ENCODE results near the gene KLHDC4. TPM values are rescaled to one million over a fixed set of nuclear protein-coding genes. Genes with fewer than 3 reads are reported as not detected.

Gene KLHDC4
- total and polyA plus RNA-seq, 2 of the 4 experiments (the other 2 are of a cell fraction) = 13.6 to 19.0 TPM

DNA sequence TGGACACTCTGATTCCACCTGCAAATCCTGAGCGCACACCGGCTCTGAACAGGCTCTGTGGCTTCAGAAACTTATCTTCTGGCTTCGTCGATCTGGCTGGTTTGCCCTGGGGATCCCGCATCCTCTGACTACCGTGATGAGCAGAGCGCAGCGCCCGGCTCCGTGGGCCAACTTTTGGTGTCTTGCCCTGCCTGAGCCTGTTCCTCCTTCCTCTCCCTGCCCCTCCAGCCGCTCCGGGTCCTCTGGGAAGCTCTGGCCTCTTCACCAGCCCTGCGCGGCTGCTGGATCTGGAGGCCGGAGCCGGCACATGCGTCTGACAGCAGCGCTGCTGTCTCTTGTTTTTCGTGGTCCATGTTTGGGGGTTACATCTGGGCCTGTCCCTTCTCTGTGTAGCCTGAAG, 97.8 kb downstream of the KLHDC4 start:
- H3K4me3 ChIP-seq (ENCODE audit: insufficient read depth, low read depth, low read length) = no peak overlapping the region
- H3K14ac ChIP-seq (replicated peaks; ENCODE audit: low read depth, low read length) = no peak overlapping the region
- peaks cover 53% of the 10 kb centered on the region for H3K27me3 ChIP-seq (ENCODE audit: control insufficient read depth, insufficient read depth, low read length)
- no peak overlapping the region for H3K18ac ChIP-seq (ENCODE audit: low read depth, low read length)
- H3K36me3 ChIP-seq (ENCODE audit: control insufficient read depth, insufficient read depth, low read length) = no peaks in the 10 kb centered on the region
- no peaks in the 10 kb centered on the region for H3K79me1 ChIP-seq (ENCODE audit: low read depth in 1 of 2, low read length in 2 of 2)
- in situ Hi-C loops (cut with MboI; ENCODE audit: low sequenced_read_pairs) = no loop called here
- CTCF ChIA-PET = no interaction called here
- no peak overlapping the region for H4K5ac ChIP-seq (ENCODE audit: low read depth, low read length)
- H2BK20ac ChIP-seq (ENCODE audit: low read depth, low read length) = no peak overlapping the region
- intact Hi-C loops (cut with micrococcal nuclease) = no loop called here
- H4K20me1 ChIP-seq (ENCODE audit: insufficient read depth, low read length) = no peaks in the 10 kb centered on the region; the same call in 1 of the 2 replicates
- no TSS peak for BruUV-seq (replicated peaks)
- POLR2A ChIA-PET (ENCODE audit: unreplicated experiment) = no interaction called here
- no peak overlapping the region for H3K4me2 ChIP-seq (ENCODE audit: low read depth, low read length)
- ATAC-seq (ENCODE audit: low read depth) (no peak), DNase-seq (no peak)
- H2BK5ac ChIP-seq (ENCODE audit: low read depth, low read length, poor library complexity, severe bottlenecking) = no peak overlapping the region
- no peak overlapping the region for H2AFZ ChIP-seq (replicated peaks; ENCODE audit: low read length, poor library complexity)
- H3K56ac ChIP-seq (ENCODE audit: extremely low read depth, insufficient read depth, low read length) = no peak overlapping the region
- H3K23ac ChIP-seq (ENCODE audit: low read depth, low read length) = no peak overlapping the region
- H2BK120ac ChIP-seq (ENCODE audit: low read depth, low read length) = no peak overlapping the region
- no peak overlapping the region for H3K4ac ChIP-seq (ENCODE audit: low read depth, low read length)
- H3K4me1 ChIP-seq (ENCODE audit: control insufficient read depth, insufficient read depth, low read length) = no peaks in the 10 kb centered on the region
- H3K9me3 ChIP-seq (ENCODE audit: control insufficient read depth, insufficient read depth, low read length) = no peaks in the 10 kb centered on the region
- 85% methylated on average over 16 of the region's 19 CpGs; no CpG with 5 or more reads in 1 of the 2 experiments for WGBS, 2 experiments (ENCODE audit: extremely low coverage in 2 of 2, insufficient read length in 1 of 2)
- H3K27ac ChIP-seq (ENCODE audit: insufficient read depth, low read length) = no peak overlapping the region
- H2AK5ac ChIP-seq (ENCODE audit: low read depth, low read length) = no peak overlapping the region
- H2BK15ac ChIP-seq (ENCODE audit: low read depth, low read length) = no peak overlapping the region
- H4K8ac ChIP-seq (ENCODE audit: low read depth in 2 of 2, low read length in 2 of 2) = no peak overlapping the region
- H3K9ac ChIP-seq (ENCODE audit: low read depth, low read length) = no peak overlapping the region
- no peak for TF ChIP-seq MXI1 (IDR thresholded peaks at IDR 0.05; ENCODE audit: borderline replicate concordance, low read depth, low read length)
- no peak for TF ChIP-seq NFE2L2 (IDR thresholded peaks at IDR 0.05; ENCODE audit: low read depth, low read length)
- TF ChIP-seq RCOR1 (IDR thresholded peaks at IDR 0.05; ENCODE audit: insufficient replicate concordance, low read length) = no peak
- TF ChIP-seq, protein P1, sequence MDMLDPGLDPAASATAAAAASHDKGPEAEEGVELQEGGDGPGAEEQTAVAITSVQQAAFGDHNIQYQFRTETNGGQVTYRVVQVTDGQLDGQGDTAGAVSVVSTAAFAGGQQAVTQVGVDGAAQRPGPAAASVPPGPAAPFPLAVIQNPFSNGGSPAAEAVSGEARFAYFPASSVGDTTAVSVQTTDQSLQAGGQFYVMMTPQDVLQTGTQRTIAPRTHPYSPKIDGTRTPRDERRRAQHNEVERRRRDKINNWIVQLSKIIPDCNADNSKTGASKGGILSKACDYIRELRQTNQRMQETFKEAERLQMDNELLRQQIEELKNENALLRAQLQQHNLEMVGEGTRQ (IDR thresholded peaks at IDR 0.05; ENCODE audit: low read depth, low read length) = no peak
- dilution Hi-C loops (cut with HindIII; ENCODE audit: low sequenced_read_pairs, unreplicated experiment) = no loop called here
- H3K9me1 ChIP-seq (ENCODE audit: insufficient read depth, low read length) = no peaks in the 10 kb centered on the region
- H2AK9ac ChIP-seq (replicated peaks; ENCODE audit: low read depth, low read length, poor library complexity) = no peak overlapping the region
- no peak overlapping the region for H4K91ac ChIP-seq (ENCODE audit: insufficient read depth, low read depth, low read length)

Measured in IMR-90 (cell line).